TTC549 (cell line): ENCODE results near the gene LRP1.

Experiments used
- FAIRE-seq: peaks from 2 replicates; lab custom pipeline; 2012; peaks lifted over from hg19 to GRCh38; lab: Jason Lieb, UNC

Gene LRP1

GRCh38 chr12:57177354-57177753, 49.1 kb downstream of the LRP1 start:
- no peak for FAIRE-seq

DNA sequence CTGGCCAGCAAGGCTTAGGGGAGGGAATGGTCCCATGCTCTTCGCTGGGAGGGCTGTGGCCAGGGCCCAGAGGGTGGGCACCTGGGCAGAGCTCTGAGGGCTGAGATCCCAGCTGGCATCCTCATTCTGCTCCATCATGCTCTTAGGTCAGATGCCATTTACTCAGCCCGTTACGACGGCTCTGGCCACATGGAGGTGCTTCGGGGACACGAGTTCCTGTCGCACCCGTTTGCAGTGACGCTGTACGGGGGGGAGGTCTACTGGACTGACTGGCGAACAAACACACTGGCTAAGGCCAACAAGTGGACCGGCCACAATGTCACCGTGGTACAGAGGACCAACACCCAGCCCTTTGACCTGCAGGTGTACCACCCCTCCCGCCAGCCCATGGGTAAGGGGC, 49.9 kb downstream of the LRP1 start:
- no peak for FAIRE-seq

DNA sequence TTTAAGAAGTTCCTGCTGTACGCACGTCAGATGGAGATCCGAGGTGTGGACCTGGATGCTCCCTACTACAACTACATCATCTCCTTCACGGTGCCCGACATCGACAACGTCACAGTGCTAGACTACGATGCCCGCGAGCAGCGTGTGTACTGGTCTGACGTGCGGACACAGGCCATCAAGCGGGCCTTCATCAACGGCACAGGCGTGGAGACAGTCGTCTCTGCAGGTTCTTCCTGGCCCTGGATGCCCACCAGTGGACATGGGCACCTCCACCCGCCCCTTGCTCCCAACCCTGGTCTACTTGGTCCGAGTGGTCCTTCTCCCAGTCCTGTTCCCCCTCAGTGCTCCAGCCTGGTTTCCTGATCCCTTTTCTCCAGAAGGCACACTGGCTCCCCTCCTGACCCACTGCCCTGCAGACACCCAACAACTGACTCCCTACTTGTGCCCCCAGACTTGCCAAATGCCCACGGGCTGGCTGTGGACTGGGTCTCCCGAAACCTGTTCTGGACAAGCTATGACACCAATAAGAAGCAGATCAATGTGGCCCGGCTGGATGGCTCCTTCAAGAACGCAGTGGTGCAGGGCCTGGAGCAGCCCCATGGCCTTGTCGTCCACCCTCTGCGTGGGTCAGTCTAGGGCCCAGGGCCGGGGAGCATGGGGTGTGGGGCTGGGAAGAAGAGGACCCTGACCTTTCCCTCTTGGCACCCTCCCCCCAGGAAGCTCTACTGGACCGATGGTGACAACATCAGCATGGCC, 51.2 kb downstream of the LRP1 start:
- FAIRE-seq, result no peak

GRCh38 chr12:57180321-57180989, 52.2 kb downstream of the LRP1 start:
- FAIRE-seq, result no peak

DNA sequence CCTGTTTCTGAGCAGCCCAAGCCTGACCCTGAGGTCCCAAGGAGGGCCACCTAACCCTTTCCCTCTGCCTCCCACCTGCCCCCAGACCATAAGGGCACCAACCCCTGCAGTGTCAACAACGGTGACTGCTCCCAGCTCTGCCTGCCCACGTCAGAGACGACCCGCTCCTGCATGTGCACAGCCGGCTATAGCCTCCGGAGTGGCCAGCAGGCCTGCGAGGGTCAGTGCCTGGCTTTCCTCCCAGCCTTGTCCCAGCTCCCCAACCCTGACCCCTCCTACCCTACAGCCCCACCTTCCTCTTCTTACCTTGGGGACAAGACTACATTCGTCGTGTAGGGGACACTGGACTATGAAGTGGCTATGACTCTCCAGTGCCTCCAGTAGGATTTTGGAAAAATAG, 52.8 kb downstream of the LRP1 start:
- no peak for FAIRE-seq

DNA sequence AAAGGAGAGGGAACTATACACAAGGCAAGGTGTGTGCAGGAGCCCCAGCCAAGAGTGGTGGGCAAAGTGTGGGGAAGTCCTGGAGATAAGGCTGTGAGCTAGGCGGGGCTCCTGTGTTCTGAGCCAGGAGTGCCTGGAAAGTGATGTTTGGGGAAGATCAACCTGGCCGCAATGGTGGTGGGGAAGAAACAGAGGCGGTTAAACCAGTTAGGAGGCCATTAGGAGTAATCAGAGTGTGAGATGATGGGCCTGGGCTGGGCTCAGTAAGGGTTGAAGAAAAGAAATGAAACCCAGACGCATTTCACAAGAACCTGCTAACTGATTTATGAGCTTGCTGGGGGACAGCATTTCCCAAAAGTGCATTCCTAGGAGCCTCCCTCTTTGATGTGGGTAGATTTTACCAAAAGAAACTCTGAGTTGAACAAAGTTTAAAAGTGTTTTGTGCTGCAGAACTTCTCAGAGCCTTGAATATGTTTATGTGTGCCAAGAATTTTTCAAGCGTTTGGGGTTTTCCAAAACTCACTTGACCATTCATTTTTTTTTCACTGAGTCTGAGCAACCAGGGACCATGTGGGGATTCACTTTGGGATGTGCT, 53.4 kb downstream of the LRP1 start:
- no peak for FAIRE-seq

DNA sequence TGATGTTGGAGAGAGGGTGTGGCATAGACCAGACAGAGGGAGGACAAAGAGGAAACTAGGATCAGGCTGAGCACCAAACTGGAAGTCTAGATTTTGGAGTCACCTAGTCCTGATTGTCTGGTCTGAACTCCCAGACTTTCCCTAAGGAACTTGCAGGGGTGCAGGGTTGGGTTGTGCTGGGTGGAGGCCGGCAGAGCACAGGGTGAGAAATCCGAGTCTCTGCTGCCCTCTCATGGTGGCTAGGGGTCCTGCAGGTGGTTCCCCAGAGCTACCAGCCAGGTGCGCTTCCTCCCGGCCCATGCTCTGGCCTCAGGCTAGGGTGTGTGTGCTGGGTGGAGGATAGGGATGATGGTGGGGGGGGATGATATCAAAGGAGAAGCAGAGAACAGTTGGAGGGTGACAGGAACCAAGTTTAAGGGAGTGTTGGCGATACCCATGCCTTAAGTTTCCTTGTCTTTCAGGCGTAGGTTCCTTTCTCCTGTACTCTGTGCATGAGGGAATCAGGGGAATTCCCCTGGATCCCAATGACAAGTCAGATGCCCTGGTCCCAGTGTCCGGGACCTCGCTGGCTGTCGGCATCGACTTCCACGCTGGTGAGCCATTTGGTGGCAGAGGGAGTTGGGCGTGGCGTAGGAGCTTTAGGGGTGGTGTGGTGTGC, 54.8 kb downstream of the LRP1 start:
- no peak for FAIRE-seq

GRCh38 chr12:57183939-57184725, 55.8 kb downstream of the LRP1 start:
- FAIRE-seq, result no peak

- no peak for FAIRE-seq
These were observed 57.1 kb downstream of the LRP1 start for GRCh38 chr12:57185403-57185802.

DNA sequence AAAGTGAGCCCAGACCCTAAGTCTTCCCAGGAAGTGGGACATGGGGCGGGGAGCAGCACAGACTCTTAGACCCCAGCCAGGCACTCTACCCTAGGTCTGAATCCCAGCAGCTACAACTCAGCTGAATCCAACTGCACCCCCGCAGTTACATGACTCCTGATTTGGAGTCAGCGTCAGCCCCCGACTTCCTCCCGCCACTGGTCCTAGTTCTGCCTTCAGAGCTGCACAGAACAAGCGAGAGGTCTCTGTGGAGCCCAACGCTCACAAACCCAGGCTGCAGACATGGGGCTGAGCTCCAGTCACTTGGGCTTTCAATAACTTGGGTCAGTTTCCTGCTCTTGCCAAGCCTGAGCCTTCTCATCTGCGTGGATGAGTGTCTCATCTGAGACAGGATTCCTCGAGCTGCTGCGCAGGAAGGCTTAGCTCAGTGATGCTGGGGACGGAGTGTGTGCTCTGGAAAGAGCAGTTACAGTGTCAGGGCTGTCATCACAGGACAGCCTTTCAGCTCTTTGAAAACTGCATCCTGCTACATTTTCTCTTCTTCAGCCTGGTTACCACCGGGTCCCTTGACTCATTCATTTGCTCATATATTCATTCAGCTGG, 57.7 kb downstream of the LRP1 start:
- FAIRE-seq, result no peak

- no peak for FAIRE-seq
These were observed 59.2 kb downstream of the LRP1 start for GRCh38 chr12:57187222-57188089.

- FAIRE-seq, result no peak
These were observed 59.8 kb downstream of the LRP1 start for GRCh38 chr12:57188090-57188425.

DNA sequence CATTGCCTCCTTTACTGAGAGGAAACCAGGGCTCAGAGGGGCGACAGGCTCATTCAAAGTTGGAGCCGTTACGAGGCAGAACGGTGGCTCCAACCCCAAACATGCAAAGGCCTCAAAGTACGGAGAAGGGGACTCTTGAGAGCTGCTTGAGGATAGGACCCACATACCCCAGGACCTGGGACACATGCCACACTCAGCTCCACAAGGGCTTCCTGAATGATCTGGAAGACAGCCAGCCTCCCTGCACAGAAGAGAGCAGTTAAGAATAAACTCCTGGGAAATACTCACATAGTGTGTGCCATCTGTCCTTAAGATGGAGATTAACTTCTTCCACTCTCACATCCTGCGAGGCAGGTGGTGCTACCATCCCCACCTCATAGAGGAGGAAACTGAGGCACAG, 61.8 kb downstream of the LRP1 start:
- FAIRE-seq, result no peak

DNA sequence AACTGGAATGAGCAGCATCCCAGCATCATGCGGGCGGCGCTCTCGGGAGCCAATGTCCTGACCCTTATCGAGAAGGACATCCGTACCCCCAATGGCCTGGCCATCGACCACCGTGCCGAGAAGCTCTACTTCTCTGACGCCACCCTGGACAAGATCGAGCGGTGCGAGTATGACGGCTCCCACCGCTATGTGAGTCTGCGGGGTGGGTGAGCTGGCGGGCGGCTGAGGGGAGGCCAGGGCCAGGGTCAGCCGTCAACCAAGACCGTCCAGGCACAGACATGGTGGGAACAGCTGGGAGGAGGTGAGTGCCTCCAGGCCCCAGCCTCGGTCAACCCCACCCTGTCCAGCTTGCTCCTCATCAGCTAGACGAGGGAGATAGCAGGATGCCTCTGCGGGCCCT, 62.5 kb downstream of the LRP1 start:
- no peak for FAIRE-seq

DNA sequence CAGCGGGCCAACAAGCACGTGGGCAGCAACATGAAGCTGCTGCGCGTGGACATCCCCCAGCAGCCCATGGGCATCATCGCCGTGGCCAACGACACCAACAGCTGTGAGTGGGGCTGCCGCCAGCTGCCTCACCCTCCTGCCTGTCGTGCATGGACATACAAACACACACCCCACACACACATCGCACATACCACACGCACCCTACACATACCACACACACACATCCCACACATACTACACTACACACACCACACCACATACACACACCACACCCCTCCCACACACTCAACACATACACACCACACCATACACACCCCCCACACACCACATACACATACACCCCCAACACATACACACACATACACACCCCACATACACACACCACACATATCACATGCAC, 63.1 kb downstream of the LRP1 start:
- no peak for FAIRE-seq

- no peak for FAIRE-seq
These were observed 64.6 kb downstream of the LRP1 start for GRCh38 chr12:57192920-57193319.

- no peak for FAIRE-seq
These were observed 65.5 kb downstream of the LRP1 start for GRCh38 chr12:57193706-57194245.

DNA sequence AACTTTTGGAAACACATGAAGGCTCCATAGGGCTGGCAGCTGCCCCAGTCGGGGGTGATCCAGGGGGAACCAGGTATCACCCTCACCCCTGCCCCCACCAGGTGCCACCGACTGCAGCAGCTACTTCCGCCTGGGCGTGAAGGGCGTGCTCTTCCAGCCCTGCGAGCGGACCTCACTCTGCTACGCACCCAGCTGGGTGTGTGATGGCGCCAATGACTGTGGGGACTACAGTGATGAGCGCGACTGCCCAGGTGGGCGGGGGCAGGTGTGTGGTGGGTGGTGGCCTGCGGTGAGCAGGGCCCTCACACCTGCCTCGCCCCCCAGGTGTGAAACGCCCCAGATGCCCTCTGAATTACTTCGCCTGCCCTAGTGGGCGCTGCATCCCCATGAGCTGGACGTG, 66.0 kb downstream of the LRP1 start:
- FAIRE-seq, result no peak

GRCh38 chr12:57195186-57195585, 66.9 kb downstream of the LRP1 start:
- FAIRE-seq, result no peak

GRCh38 chr12:57195611-57196371, 67.5 kb downstream of the LRP1 start:
- FAIRE-seq, result no peak
